Mammary epithelial cell (primary cell): Measurements from ENCODE around the gene HEBP1.

Source experiments
- EZH2 ChIP-seq: IDR thresholded peaks from 2 replicates; pipeline ENCODE4 v1.6.1; 2012; ENCODE audit warnings: low read length, inconsistent platforms, borderline replicate concordance
- TF ChIP-seq, protein P1 (sequence below), 2 donors: IDR thresholded peaks in 1 of 2; conservative IDR thresholded peaks in 1 of 2; 2 replicates each; pipeline ENCODE4 v1.5.1; 2011 to 2012; ENCODE audit warnings: inconsistent platforms in 2 of 2, low read length in 2 of 2, mild to moderate bottlenecking in 2 of 2, control low read depth in 1 of 2, low read depth in 1 of 2; ENCODE audit not compliant: insufficient read depth in 1 of 2; ENCODE audit errors: extremely low read depth in 1 of 2

GRCh38 chr12:13049816-13050215, 49.8 kb upstream of the HEBP1 start:
- TF ChIP-seq, protein P1, sequence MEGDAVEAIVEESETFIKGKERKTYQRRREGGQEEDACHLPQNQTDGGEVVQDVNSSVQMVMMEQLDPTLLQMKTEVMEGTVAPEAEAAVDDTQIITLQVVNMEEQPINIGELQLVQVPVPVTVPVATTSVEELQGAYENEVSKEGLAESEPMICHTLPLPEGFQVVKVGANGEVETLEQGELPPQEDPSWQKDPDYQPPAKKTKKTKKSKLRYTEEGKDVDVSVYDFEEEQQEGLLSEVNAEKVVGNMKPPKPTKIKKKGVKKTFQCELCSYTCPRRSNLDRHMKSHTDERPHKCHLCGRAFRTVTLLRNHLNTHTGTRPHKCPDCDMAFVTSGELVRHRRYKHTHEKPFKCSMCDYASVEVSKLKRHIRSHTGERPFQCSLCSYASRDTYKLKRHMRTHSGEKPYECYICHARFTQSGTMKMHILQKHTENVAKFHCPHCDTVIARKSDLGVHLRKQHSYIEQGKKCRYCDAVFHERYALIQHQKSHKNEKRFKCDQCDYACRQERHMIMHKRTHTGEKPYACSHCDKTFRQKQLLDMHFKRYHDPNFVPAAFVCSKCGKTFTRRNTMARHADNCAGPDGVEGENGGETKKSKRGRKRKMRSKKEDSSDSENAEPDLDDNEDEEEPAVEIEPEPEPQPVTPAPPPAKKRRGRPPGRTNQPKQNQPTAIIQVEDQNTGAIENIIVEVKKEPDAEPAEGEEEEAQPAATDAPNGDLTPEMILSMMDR (conservative IDR thresholded peaks at IDR 0.05 in 1 of 2, IDR thresholded peaks at IDR 0.05 in 1 of 2; ENCODE audit: extremely low read depth in 1 of 2, insufficient read depth in 1 of 2, low read depth in 1 of 2, low read length in 2 of 2): no peak
- TF ChIP-seq EZH2: no peak
